Loucy (cell line): ENCODE measurements around the gene NOX5.

Experiments
- EZH2phosphoT487 ChIP-seq: fragments of 200-600 bp; IDR thresholded peaks from 2 replicates; pipeline ENCODE4 v1.6.1; 2018; ENCODE audit warnings: antibody characterized with exemption, mild to moderate bottlenecking, moderate library complexity, borderline replicate concordance
- TF ChIP-seq, protein P1 (sequence below): fragments of 200-600 bp; sonication (generic); conservative IDR thresholded peaks from 2 replicates; pipeline ENCODE4 v1.5.1; 2014; ENCODE audit warnings: mild to moderate bottlenecking, antibody characterized with exemption, low read length

DNA sequence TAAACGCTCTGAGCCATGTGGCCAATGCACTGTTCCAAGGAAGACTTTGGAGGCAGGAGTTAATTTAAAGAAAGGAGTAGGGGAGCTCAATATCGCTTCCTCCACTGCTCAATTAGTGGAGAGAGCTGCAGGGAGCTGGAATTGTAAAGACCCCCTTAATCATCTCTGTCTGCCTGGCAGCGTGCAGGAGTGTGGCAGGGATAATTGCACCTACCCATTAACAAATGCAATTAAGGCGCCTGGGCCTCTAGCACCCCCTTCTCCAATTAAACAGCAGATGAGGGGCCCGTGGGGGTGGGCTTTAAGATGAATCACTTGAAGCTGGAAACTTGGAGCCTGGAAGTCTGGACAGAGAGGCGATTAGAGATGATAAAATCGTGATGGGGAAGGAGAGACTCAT is 84.3 kb downstream of the NOX5 start:
- no peak for TF ChIP-seq EZH2phosphoT487
- TF ChIP-seq, protein P1, sequence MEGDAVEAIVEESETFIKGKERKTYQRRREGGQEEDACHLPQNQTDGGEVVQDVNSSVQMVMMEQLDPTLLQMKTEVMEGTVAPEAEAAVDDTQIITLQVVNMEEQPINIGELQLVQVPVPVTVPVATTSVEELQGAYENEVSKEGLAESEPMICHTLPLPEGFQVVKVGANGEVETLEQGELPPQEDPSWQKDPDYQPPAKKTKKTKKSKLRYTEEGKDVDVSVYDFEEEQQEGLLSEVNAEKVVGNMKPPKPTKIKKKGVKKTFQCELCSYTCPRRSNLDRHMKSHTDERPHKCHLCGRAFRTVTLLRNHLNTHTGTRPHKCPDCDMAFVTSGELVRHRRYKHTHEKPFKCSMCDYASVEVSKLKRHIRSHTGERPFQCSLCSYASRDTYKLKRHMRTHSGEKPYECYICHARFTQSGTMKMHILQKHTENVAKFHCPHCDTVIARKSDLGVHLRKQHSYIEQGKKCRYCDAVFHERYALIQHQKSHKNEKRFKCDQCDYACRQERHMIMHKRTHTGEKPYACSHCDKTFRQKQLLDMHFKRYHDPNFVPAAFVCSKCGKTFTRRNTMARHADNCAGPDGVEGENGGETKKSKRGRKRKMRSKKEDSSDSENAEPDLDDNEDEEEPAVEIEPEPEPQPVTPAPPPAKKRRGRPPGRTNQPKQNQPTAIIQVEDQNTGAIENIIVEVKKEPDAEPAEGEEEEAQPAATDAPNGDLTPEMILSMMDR = no peak
